Sigmoid colon (tissue), 7 donors: ENCODE results near the gene GRM7. TPM values are rescaled to one million over a fixed set of nuclear protein-coding genes. Genes with fewer than 3 reads are reported as not detected.

Experiments used
- DNase-seq: peaks from one replicate; pipeline ENCODE4 v3.0.0-alpha.2; 2019
- H3K27ac ChIP-seq, 4 donors: fragments of 200-600 bp; sonication (generic); one replicate each; pipeline ENCODE4 v1.5.1; 2016 to 2019; ENCODE audit warnings: mild to moderate bottlenecking in 1 of 4
- H3K27me3 ChIP-seq, 3 donors: fragments of 200-600 bp; sonication (generic); one replicate each; pipeline ENCODE4 v1.5.1; 2019; ENCODE audit warnings: mild to moderate bottlenecking in 1 of 3
- H3K36me3 ChIP-seq, 4 donors: fragments of 200-600 bp; sonication (generic); one replicate each; pipeline ENCODE4 v1.5.1; 2016 to 2019
- H3K4me1 ChIP-seq, 4 donors: fragments of 200-600 bp; sonication (generic); one replicate each; pipeline ENCODE4 v1.5.1; 2017 to 2019
- H3K4me3 ChIP-seq, 4 donors: fragments of 200-600 bp; sonication (generic); one replicate each; pipeline ENCODE4 v1.5.1; 2017 to 2019; ENCODE audit warnings: mild to moderate bottlenecking in 2 of 4, moderate library complexity in 1 of 4
- H3K9me3 ChIP-seq, 4 donors: fragments of 200-600 bp in 3 of 4; sonication (generic) in 3 of 4; one replicate each; pipeline versions ENCODE4 v1.5.1 to v1.6.1; 2013 to 2019
- CTCF ChIP-seq, 4 experiments: fragments of 450-650 bp in 3 of 4; fragments of 200-600 bp in 1 of 4; IDR thresholded peaks; one replicate each; pipeline ENCODE4 v1.5.1; 2016 to 2019; ENCODE audit warnings: antibody characterized with exemption in 4 of 4, mild to moderate bottlenecking in 3 of 4, moderate library complexity in 2 of 4
- EP300 ChIP-seq, 4 donors: sonication (generic); formaldehyde crosslinking; IDR thresholded peaks; one replicate each; pipeline ENCODE4 v1.6.1; 2017; ENCODE audit warnings: antibody characterized with exemption in 4 of 4
- POLR2A ChIP-seq, 2 donors: fragments of 450-650 bp; IDR thresholded peaks; one replicate each; pipeline ENCODE4 v1.6.1; 2016; ENCODE audit warnings: antibody characterized with exemption in 2 of 2, mild to moderate bottlenecking in 2 of 2, moderate library complexity in 2 of 2
- POLR2AphosphoS5 ChIP-seq, 4 donors: sonication (generic); formaldehyde crosslinking; IDR thresholded peaks; one replicate each; pipeline ENCODE4 v1.6.1; 2017; ENCODE audit warnings: antibody characterized with exemption in 4 of 4
- WGBS, 2 donors: extraction: QIAGEN DNeasy Blood & Tissue Kit; methylation state at CpG; one replicate each; pipeline ENCODE4 v1.1.7; 2013; 5-methylcytosine and 5-hydroxymethylcytosine counted together
- intact Hi-C: fragments of 100-400 bp; cut with DNase I; formaldehyde crosslinking; loops from one replicate; pipeline ENCODE4 v1.15.1; 2023
- polyA plus RNA-seq, 3 donors: library from polyadenylated mRNA; stranded (reverse); fragments of 200-250 nt; gene quantifications; one replicate each; pipeline ENCODE4 v1.2.3, GENCODE V29; 2013
- total RNA-seq, 4 donors: library from RNA; depleted of rRNA; stranded (reverse); fragments of >200 nt; gene quantifications; one replicate each; pipeline ENCODE4 v1.1.0, GENCODE V29; 2016
- donor health status: healthy with polysubstance abuse.
- donor health status: Bipolar disorder and iron deficiency.
- donor health status: healthy.

Gene GRM7
- total and polyA plus RNA-seq, 7 donors = 0.09 to 0.71 (median 0.22) TPM; not detected in 3

DNA sequence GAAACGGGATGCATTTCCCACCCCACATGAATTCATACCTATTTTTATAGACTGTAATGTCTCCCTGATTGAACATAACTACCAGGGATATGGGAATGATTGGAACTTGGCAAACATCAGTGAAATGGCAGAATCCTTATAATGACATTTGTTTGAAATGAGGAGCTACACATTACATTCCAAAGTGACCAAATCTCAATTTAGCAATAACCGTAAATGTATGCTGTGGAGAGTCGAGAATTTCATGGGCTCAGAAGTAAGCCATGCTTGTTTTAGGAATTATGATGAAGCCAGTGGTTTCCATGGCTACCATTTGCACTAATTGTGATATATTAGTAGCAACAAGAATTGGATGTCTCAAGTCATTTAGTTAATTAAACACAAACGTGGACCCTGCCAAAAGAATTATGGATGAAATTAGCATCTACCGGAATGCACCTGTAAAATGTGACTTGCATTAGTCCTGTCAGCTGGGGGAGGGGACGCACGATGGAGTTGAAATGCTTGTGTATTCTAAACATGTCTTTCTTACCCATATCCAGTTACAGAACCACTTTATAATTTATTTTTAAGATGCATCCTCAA is 760.2 kb downstream of the GRM7 start:
- intact Hi-C loops = no loop called here
- 69 to 80% methylated on average over 7 of the region's 7 CpGs for WGBS, 2 donors

DNA sequence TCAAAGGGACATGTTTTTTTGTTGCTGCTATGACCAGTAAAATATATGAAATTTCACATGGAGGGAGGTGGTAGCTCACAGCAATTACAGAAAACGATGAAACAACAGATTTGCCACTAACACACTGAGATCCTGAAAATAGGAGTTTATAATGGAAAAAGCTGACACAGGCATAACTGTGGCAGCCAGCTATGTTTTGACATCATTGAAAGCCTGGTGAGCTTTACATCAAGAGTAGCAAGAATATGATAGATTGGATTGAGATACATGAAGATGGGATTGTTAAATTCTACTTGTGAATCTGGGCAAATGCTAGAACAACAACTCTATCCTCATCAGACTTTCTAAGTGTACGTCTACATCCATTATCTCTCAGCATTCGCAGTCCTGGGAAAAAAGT is 760.7 kb downstream of the GRM7 start:
- Histone ChIP-seq H3K4me1 (no peaks in the 10 kb centered on the region), H3K4me3 (no peak overlapping the region), H3K36me3 (no peaks in the 10 kb centered on the region), H3K9me3 (no peaks in the 10 kb centered on the region), H3K27me3 (no peaks in the 10 kb centered on the region), H3K27ac (no peak overlapping the region)
- 83 to 90% methylated on average over 3 of the region's 3 CpGs for WGBS, 2 donors
- no peak for DNase-seq
- TF ChIP-seq EP300 (IDR thresholded peaks at IDR 0.05) (no peak), CTCF (IDR thresholded peaks at IDR 0.05) (no peak), POLR2AphosphoS5 (IDR thresholded peaks at IDR 0.05) (no peak), POLR2A (IDR thresholded peaks at IDR 0.05) (no peak)
- intact Hi-C loops = no loop called here

More for the DNA sequence above, 760.2 kb downstream of the GRM7 start:
- no peak for DNase-seq
- Histone ChIP-seq H3K4me3 (no peak overlapping the region), H3K27me3 (no peaks in the 10 kb centered on the region), H3K4me1 (no peaks in the 10 kb centered on the region), H3K9me3 (no peaks in the 10 kb centered on the region), H3K36me3 (no peaks in the 10 kb centered on the region), H3K27ac (no peak overlapping the region)
- TF ChIP-seq CTCF (IDR thresholded peaks at IDR 0.05) (no peak), POLR2AphosphoS5 (IDR thresholded peaks at IDR 0.05) (no peak), POLR2A (IDR thresholded peaks at IDR 0.05) (no peak), EP300 (IDR thresholded peaks at IDR 0.05) (no peak)

DNA sequence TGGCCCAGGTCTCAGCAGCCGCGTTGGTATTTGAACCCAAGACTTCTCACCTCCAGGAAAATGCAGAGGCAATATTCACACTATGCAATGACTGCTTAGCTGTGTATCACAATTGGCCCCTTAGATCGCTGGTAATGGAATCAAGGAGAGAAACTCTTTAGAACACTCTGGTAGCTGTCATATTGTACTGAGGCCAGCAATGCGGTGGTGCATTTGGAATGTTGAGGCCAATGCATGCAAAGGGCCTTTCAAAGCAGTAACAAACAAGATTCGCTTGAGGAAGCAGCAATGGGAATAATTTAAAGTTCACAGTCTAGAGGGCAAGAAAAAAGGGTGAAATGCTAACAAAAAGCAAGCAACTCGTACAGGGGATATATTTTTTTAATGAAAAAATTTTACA is 764.1 kb downstream of the GRM7 start:
- intact Hi-C loops = no loop called here
- no peak for DNase-seq
- Histone ChIP-seq H3K27ac (no peak overlapping the region), H3K4me1 (no peaks in the 10 kb centered on the region), H3K9me3 (no peaks in the 10 kb centered on the region), H3K27me3 (no peaks in the 10 kb centered on the region), H3K4me3 (no peak overlapping the region), H3K36me3 (no peaks in the 10 kb centered on the region)
- WGBS, 2 donors = 84 to 89% methylated on average over 6 of the region's 6 CpGs
- TF ChIP-seq POLR2AphosphoS5 (IDR thresholded peaks at IDR 0.05) = no peak
- TF ChIP-seq CTCF (IDR thresholded peaks at IDR 0.05) = no peak
- TF ChIP-seq POLR2A (IDR thresholded peaks at IDR 0.05) = no peak

GRCh38 chr3:7630351-7630911 is 769.5 kb downstream of the GRM7 start:
- Histone ChIP-seq H3K27ac (no peak overlapping the region), H3K4me1 (peaks cover 0 to 6% (median 2%) of the 10 kb centered on the region in 4 donors), H3K36me3 (no peaks in the 10 kb centered on the region), H3K9me3 (no peaks in the 10 kb centered on the region), H3K27me3 (no peaks in the 10 kb centered on the region), H3K4me3 (no peak overlapping the region)
- DNase-seq = no peak
- WGBS, 2 donors = 66 to 68% methylated on average over 4 of the region's 4 CpGs
- intact Hi-C loops = no loop called here
- no peak for TF ChIP-seq EP300 (IDR thresholded peaks at IDR 0.05)
- TF ChIP-seq POLR2AphosphoS5 (IDR thresholded peaks at IDR 0.05) = no peak
- no peak for TF ChIP-seq POLR2A (IDR thresholded peaks at IDR 0.05)
- TF ChIP-seq CTCF (IDR thresholded peaks at IDR 0.05) = no peak

DNA sequence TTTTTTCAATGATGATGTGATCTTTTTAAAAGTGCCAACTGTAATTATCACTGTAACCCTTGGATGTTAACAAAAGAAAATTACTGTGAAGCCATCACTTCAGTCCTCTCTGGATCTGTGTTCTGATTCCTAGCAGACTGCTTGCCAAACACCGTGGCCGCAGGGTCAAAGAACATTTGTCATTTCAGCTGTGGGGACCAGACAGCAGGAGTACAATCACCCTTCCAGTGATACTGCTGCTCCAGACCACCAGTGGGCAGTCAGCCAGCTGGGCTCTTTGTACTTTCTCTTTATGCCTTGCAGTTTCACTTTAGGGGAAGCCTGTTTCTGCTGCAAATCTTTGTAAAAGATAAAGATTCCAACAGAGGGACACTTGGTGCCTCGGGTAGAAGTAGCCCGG is 770.0 kb downstream of the GRM7 start:
- TF ChIP-seq POLR2A (IDR thresholded peaks at IDR 0.05) (no peak), POLR2AphosphoS5 (IDR thresholded peaks at IDR 0.05) (no peak), EP300 (IDR thresholded peaks at IDR 0.05) (no peak), CTCF (IDR thresholded peaks at IDR 0.05) (no peak)
- no peaks in the 10 kb centered on the region for H3K9me3 ChIP-seq
- H3K4me1 ChIP-seq = peaks cover 0 to 6% (median 2%) of the 10 kb centered on the region in 4 donors
- H3K36me3 ChIP-seq = no peaks in the 10 kb centered on the region
- no peak overlapping the region for H3K27ac ChIP-seq
- intact Hi-C loops = no loop called here
- H3K27me3 ChIP-seq = no peaks in the 10 kb centered on the region
- DNase-seq = peak; percentile 67
- WGBS, 2 donors = 44 to 57% methylated on average over 4 of the region's 4 CpGs
- no peak overlapping the region for H3K4me3 ChIP-seq
